Trophoblast cell (in vitro differentiated cells and primary cell): Measurements from ENCODE around the gene CEND1.

ENCODE experiments used
- DNase-seq, 2 donors: peaks; one replicate each; pipeline ENCODE4 v3.0.0-alpha.2; 2016
- H2AFZ ChIP-seq: 2 replicates; pipeline ENCODE4 v1.6.1; 2013; ENCODE audit warnings: low read length, moderate library complexity, mild to moderate bottlenecking; ENCODE audit not compliant: insufficient read depth, poor library complexity
- H2AK5ac ChIP-seq: 2 replicates; pipeline ENCODE4 v1.6.1; 2013; ENCODE audit warnings: mild to moderate bottlenecking, low read length
- H2BK120ac ChIP-seq: 2 replicates; pipeline ENCODE4 v1.6.1; 2013; ENCODE audit warnings: low read length, mild to moderate bottlenecking, moderate library complexity; ENCODE audit not compliant: insufficient read depth, poor library complexity
- H2BK12ac ChIP-seq: 2 replicates; pipeline ENCODE4 v1.6.1; 2013; ENCODE audit warnings: mild to moderate bottlenecking, low read length, moderate library complexity
- H2BK5ac ChIP-seq: 2 replicates; pipeline ENCODE4 v1.6.1; 2013; ENCODE audit warnings: low read length, low read depth, moderate library complexity, mild to moderate bottlenecking; ENCODE audit not compliant: poor library complexity
- H3K14ac ChIP-seq: 2 replicates; pipeline ENCODE4 v1.6.1; 2013; ENCODE audit warnings: mild to moderate bottlenecking, low read length
- H3K18ac ChIP-seq: 2 replicates; pipeline ENCODE4 v1.6.1; 2013; ENCODE audit warnings: mild to moderate bottlenecking, low read length
- H3K23ac ChIP-seq: 2 replicates; pipeline ENCODE4 v1.6.1; 2013; ENCODE audit warnings: low read length
- H3K27ac ChIP-seq: 2 replicates; pipeline ENCODE4 v1.5.1; 2013; ENCODE audit warnings: low read depth, mild to moderate bottlenecking, inconsistent platforms, low read length, moderate library complexity
- H3K27me3 ChIP-seq: 2 replicates; pipeline ENCODE4 v1.6.1; 2013; ENCODE audit warnings: inconsistent platforms, mild to moderate bottlenecking, low read length, moderate library complexity; ENCODE audit not compliant: insufficient read depth
- H3K36me3 ChIP-seq, 2 experiments: 1 replicate in 1 of 2; 2 replicates in 1 of 2; pipeline ENCODE4 v1.6.1; 2013; ENCODE audit warnings: low read length in 2 of 2, mild to moderate bottlenecking in 2 of 2, moderate library complexity in 1 of 2; ENCODE audit not compliant: insufficient read depth in 2 of 2, control insufficient read depth in 1 of 2
- H3K4ac ChIP-seq: 2 replicates; pipeline ENCODE4 v1.6.1; 2013; ENCODE audit warnings: low read depth, mild to moderate bottlenecking, low read length, moderate library complexity
- H3K4me1 ChIP-seq, 2 experiments: 1 replicate in 1 of 2; 2 replicates in 1 of 2; pipeline ENCODE4 v1.6.1; 2013; ENCODE audit warnings: low read length in 2 of 2, mild to moderate bottlenecking in 2 of 2, moderate library complexity in 1 of 2; ENCODE audit not compliant: insufficient read depth in 2 of 2, control insufficient read depth in 1 of 2
- H3K4me2 ChIP-seq: 2 replicates; pipeline ENCODE4 v1.6.1; 2013; ENCODE audit warnings: inconsistent platforms, mild to moderate bottlenecking, low read length, moderate library complexity
- H3K4me3 ChIP-seq: 2 replicates; pipeline ENCODE4 v1.5.1; 2013; ENCODE audit warnings: mild to moderate bottlenecking, low read depth, low read length, inconsistent platforms
- H3K79me1 ChIP-seq: one replicate; pipeline ENCODE4 v1.6.1; 2013; ENCODE audit warnings: low read length
- H3K79me2 ChIP-seq: 2 replicates; pipeline ENCODE4 v1.6.1; 2013; ENCODE audit warnings: low read length, mild to moderate bottlenecking; ENCODE audit not compliant: control insufficient read depth, insufficient read depth, poor library complexity
- H3K9ac ChIP-seq: 2 replicates; pipeline ENCODE4 v1.6.1; 2013; ENCODE audit warnings: mild to moderate bottlenecking, low read length
- H3K9me3 ChIP-seq: 2 replicates; pipeline ENCODE4 v1.6.1; 2013; ENCODE audit warnings: low read depth, mild to moderate bottlenecking, control low read depth, inconsistent platforms, low read length; ENCODE audit not compliant: insufficient read depth
- H4K12ac ChIP-seq: 2 replicates; pipeline ENCODE4 v1.6.1; 2013; ENCODE audit warnings: low read depth, mild to moderate bottlenecking, low read length, moderate library complexity
- H4K8ac ChIP-seq: 2 replicates; pipeline ENCODE4 v1.6.1; 2013; ENCODE audit warnings: low read depth, mild to moderate bottlenecking, low read length, moderate library complexity
- H4K91ac ChIP-seq: one replicate; pipeline ENCODE4 v1.6.1; 2013; ENCODE audit warnings: low read depth, mild to moderate bottlenecking, low read length, moderate library complexity
- WGBS: extraction: QIAGEN DNeasy Blood & Tissue Kit; methylation state at CpG from one replicate; pipeline ENCODE4 v1.1.7; 2013; ENCODE audit warnings: missing lambda C conversion rate; ENCODE audit not compliant: insufficient read length, insufficient coverage; ENCODE audit errors: extremely low coverage; 5-methylcytosine and 5-hydroxymethylcytosine counted together

The CEND1 gene

DNA sequence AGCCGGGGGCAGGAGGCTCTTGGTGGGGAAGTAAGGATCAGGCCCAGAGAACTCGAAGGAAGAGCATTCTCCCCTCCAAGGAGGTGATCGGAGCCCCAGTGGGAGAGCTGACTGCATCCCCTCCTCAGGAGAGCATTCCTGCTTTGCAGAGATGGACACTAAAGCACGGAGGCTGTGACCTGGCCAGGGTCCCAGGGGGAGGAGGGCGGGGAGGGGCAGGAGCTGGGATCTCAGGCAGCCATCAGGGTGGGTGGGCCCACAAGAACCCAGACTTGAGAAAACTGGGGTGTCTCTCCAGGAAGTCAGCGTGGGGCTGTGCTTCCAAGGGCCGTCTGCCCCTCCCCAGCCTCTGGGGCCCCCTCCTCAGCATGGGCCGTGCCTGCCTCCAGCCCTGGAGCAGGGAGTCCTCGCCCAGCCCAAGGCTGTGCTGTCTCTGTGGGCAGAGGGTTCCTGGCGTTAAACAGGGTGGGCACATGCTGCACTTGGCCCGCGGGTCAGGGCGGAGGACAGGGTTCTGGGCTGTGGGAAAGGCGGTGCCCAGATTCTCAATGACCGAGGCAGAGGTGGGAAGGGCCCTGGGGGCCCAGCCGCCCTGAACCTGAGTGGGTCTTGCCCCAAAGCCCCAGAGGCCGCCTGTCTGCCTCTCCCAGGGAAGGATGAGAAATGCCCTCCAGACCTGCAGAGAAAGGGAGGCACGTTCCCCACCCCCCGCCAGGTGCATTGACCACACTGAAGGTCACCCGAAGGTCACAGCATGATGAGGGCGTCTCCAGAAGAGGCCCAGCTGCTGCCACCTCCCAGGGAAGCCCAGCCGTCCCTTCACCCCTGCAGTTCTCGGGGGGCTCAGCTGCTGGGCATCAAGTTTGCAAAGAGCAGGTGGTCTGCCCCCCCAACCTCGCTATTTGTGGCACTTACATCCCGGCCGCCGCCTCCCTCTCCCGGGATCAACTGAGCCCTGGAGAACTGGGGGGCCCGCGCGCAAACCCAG, 643 bp downstream of the CEND1 start:
- no peaks in the 10 kb centered on the region for H3K79me1 ChIP-seq
- H3K4me3 ChIP-seq: no peak overlapping the region
- H2AK5ac ChIP-seq: no peak overlapping the region
- no peak overlapping the region for H2BK120ac ChIP-seq
- no peak overlapping the region for H2BK5ac ChIP-seq
- no peaks in the 10 kb centered on the region for H3K79me2 ChIP-seq
- peaks cover 2% of the 10 kb centered on the region for H3K27me3 ChIP-seq
- no CpG with 5 or more reads among the region's 31 CpGs for WGBS
- no peak overlapping the region for H4K8ac ChIP-seq
- H3K23ac ChIP-seq: no peak overlapping the region
- no peak overlapping the region for H2BK12ac ChIP-seq
- H4K91ac ChIP-seq: no peak overlapping the region
- no peak overlapping the region for H3K14ac ChIP-seq
- H4K12ac ChIP-seq: no peak overlapping the region
- no peak overlapping the region for H3K4ac ChIP-seq
- no peak overlapping the region for H3K27ac ChIP-seq
- H3K36me3 ChIP-seq: peaks cover 31% of the 10 kb centered on the region in 2 experiments
- no peak overlapping the region for H3K9ac ChIP-seq
- no peak overlapping the region for H3K18ac ChIP-seq
- no peak overlapping the region for H3K4me2 ChIP-seq
- peaks cover 2% of the 10 kb centered on the region for H3K9me3 ChIP-seq
- H3K4me1 ChIP-seq: peaks cover 0 to 3% of the 10 kb centered on the region in 2 experiments
- H2AFZ ChIP-seq: no peak overlapping the region
- no peak for DNase-seq

DNA sequence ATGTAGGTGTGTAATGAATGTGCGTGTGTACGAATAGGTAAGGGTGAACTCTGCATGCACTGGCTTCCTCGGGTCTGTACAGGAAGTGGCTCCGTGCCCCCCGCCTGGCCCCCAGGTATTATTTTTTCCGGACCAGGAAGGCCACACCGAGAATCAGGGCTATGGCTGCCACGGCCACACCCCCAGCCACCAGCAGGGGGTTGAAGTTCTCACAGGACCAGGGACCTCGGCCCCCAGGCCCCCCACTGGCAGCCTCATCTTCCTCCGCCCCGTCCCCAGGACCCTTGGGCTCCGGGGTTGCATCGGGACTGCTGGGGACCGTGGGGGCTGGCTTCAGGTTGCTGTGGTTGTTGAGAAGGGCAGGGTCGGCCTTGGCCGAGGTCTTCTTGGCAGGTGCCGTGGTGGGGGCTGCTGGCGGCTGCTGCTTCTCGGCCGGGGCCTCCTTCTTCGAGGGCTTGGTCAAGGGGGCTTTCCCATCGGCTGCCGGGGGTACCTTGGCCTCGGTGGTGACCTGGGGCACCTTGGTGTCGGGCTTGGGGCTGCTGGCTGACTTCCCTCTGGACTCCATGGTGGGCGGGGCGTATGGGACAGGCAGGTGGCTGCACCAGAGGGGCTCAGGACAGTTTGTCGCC, 1.8 kb downstream of the CEND1 start:
- Histone ChIP-seq H3K18ac (no peak overlapping the region), H2BK12ac (no peak overlapping the region), H3K9me3 (peaks cover 2% of the 10 kb centered on the region), H2AK5ac (no peak overlapping the region), H3K79me2 (no peaks in the 10 kb centered on the region), H3K79me1 (no peaks in the 10 kb centered on the region), H3K4ac (no peak overlapping the region), H3K23ac (no peak overlapping the region), H3K4me2 (no peak overlapping the region), H3K27me3 (peaks cover 2% of the 10 kb centered on the region), H3K4me3 (no peak overlapping the region), H2BK5ac (no peak overlapping the region), H4K8ac (no peak overlapping the region), H4K12ac (no peak overlapping the region), H3K4me1 (peaks cover 0 to 3% of the 10 kb centered on the region in 2 experiments), H3K14ac (no peak overlapping the region), H3K36me3 (peaks cover 19 to 20% of the 10 kb centered on the region in 2 experiments), H3K27ac (no peak overlapping the region), H2AFZ (no peak overlapping the region), H2BK120ac (no peak overlapping the region), H3K9ac (no peak overlapping the region), H4K91ac (no peak overlapping the region)
- WGBS: no CpG with 5 or more reads among the region's 28 CpGs
- no peak for DNase-seq

DNA sequence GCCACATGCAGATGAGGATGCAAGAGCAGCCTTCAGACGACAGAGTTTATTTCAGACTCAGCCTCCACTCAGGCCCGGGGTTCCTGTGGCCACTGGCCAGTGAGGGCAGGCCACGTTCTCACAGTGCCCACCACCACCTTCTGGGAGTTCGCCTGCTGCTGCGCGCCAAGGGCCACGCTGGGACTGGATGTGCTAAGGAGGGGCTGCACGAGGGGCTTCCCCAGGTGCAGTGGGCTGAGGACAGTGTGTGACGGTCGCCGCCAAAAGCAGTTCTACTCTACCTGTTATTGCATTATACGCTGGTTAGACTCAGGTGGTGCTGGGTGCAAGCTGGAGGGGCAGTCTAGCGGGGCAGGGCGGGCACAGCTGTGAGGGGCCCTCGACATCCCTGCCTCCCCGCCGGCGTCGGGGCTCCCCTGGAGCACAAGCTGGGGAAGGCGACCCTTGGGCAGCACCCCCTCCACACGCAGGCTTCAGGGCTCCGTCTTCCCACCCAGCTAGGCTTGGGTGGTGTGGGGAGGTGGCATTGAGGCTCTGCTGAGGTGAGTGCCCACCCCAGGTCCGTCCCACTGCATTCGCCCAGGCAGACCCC, 2.7 kb downstream of the CEND1 start:
- Histone ChIP-seq H4K91ac (no peak overlapping the region), H3K79me2 (no peaks in the 10 kb centered on the region), H2AK5ac (no peak overlapping the region), H3K18ac (no peak overlapping the region), H3K4me3 (no peak overlapping the region), H3K4me2 (no peak overlapping the region), H3K27me3 (peaks cover 2% of the 10 kb centered on the region), H3K9ac (no peak overlapping the region), H3K14ac (no peak overlapping the region), H3K4ac (no peak overlapping the region), H4K12ac (no peak overlapping the region), H2BK5ac (no peak overlapping the region), H2BK12ac (no peak overlapping the region), H3K79me1 (no peaks in the 10 kb centered on the region), H3K9me3 (peaks cover 2% of the 10 kb centered on the region), H3K4me1 (peaks cover under 1 to 3% of the 10 kb centered on the region in 2 experiments), H2AFZ (no peak overlapping the region), H2BK120ac (no peak overlapping the region), H3K27ac (no peak overlapping the region), H3K36me3 (peaks cover 11% of the 10 kb centered on the region in 2 experiments), H3K23ac (no peak overlapping the region), H4K8ac (no peak overlapping the region)
- no peak for DNase-seq
- WGBS: no CpG with 5 or more reads among the region's 24 CpGs

DNA sequence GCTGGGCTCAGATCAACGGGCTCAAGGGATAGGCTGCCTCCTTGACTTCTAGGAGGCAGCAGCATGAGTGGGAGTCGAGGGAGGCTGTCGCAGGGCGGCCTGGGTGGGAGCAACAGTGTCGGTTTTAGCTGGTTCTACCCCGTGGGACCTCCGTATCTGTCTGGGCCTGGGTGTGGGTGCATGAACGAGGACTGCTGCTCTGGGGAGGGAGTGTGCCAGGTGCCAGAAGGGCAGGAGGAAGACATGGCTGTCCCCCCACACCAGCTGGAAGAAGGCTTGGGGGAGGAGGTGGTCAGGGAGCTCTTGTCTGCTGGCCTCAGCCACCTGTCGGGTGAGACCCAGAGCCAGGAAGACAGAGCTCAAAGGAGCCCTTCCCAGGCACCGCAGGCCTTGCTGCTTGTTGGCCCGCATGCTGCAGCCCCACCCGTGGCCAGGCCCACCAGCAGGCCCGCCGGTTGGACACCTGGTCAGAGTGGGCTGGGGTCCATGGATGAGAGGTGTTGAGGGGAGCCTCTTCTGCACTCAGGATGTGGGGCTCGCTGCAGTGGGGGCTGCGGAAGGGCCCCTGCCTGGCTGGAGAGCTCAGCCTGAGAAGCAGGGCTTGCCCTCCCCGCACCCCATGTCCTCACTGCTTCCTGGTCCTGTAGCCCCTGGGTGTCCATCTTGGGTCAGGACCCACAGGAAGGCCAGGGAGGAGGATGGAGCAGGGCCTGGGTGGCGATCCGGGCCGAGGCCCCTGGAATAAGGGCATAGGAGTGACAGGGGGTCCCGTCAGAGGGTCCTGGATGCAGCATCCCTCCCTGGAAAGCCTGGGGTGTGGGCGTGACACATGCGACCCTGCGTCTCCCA, 3.4 kb downstream of the CEND1 start:
- no peak overlapping the region for H2BK120ac ChIP-seq
- no peaks in the 10 kb centered on the region for H3K79me1 ChIP-seq
- no peak overlapping the region for H3K23ac ChIP-seq
- no peak overlapping the region for H3K27ac ChIP-seq
- peaks cover 2% of the 10 kb centered on the region for H3K9me3 ChIP-seq
- H4K8ac ChIP-seq: no peak overlapping the region
- H3K14ac ChIP-seq: no peak overlapping the region
- H3K4me1 ChIP-seq: peaks cover 2 to 3% of the 10 kb centered on the region in 2 experiments
- H3K36me3 ChIP-seq: peaks cover 4 to 6% of the 10 kb centered on the region in 2 experiments
- no CpG with 5 or more reads among the region's 24 CpGs for WGBS
- H4K91ac ChIP-seq: no peak overlapping the region
- H3K79me2 ChIP-seq: no peaks in the 10 kb centered on the region
- peaks cover 2% of the 10 kb centered on the region for H3K27me3 ChIP-seq
- H2BK5ac ChIP-seq: no peak overlapping the region
- H3K9ac ChIP-seq: no peak overlapping the region
- H2AFZ ChIP-seq: no peak overlapping the region
- H3K4ac ChIP-seq: no peak overlapping the region
- no peak overlapping the region for H3K18ac ChIP-seq
- H4K12ac ChIP-seq: no peak overlapping the region
- no peak overlapping the region for H3K4me3 ChIP-seq
- H3K4me2 ChIP-seq: no peak overlapping the region
- H2AK5ac ChIP-seq: no peak overlapping the region
- DNase-seq: no peak
- H2BK12ac ChIP-seq: no peak overlapping the region
